Measurements from ENCODE around the gene KAT8. TPM values are rescaled to one million over a fixed set of nuclear protein-coding genes. Genes with fewer than 3 reads are reported as not detected.

The KAT8 gene
- total RNA-seq, 1 experiment from 2014 or later, result 44.9 TPM

- Histone ChIP-seq H3K9me2 (ENCODE audit: insufficient read depth) (no peaks in the 10 kb centered on the region), H3K36me3 (ENCODE audit: control insufficient read depth in 1 of 2, insufficient read depth in 2 of 2, low read length in 2 of 2) (peaks cover 0 to 11% of the 10 kb centered on the region in 2 experiments; a peak in 3 of 4 replicates), H3K4me2 (ENCODE audit: low read length) (no peak overlapping the region), H3K4me1 (ENCODE audit: control insufficient read depth in 1 of 2, insufficient read depth in 2 of 2, low read length in 2 of 2) (peaks cover 0 to 11% of the 10 kb centered on the region in 2 experiments; a peak in 1 of 4 replicates), H4K20me1 (ENCODE audit: insufficient read depth) (no peaks in the 10 kb centered on the region), H3K9ac (ENCODE audit: low read length) (no peak overlapping the region), H3K79me2 (ENCODE audit: insufficient read depth, low read length) (peaks cover 5% of the 10 kb centered on the region; the same call in 1 of the 2 replicates), H3K27ac (ENCODE audit: low read depth, low read length) (no peak overlapping the region), H3K9me3 (ENCODE audit: control insufficient read depth in 1 of 2, insufficient read depth in 1 of 2, low read depth in 1 of 2, low read length in 2 of 2) (no peaks in the 10 kb centered on the region), H3K4me3 (replicated peaks in 1 of 2; ENCODE audit: low read depth in 1 of 2, low read length in 2 of 2) (no peak overlapping the region), H2AFZ (ENCODE audit: low read depth, low read length, poor library complexity, severe bottlenecking) (no peak overlapping the region), H3K27me3 (ENCODE audit: insufficient read depth, low read length) (no peaks in the 10 kb centered on the region)
- DNase-seq (ENCODE audit: low read depth, low spot score) (no peak), ATAC-seq (no peak)
- no TSS peak for BruUV-seq (replicated peaks)
- ChIA-PET CTCF (no interaction called here), RAD21 (ENCODE audit: low non-redundant PET in 1 of 2, low total read pairs in 2 of 2, uncharacterized antibody in 2 of 2, unreplicated experiment in 2 of 2) (no interaction called here), POLR2A (no interaction called here)
- TF ChIP-seq ATF3 (IDR thresholded peaks at IDR 0.05) (no peak), ZNF274 (IDR thresholded peaks at IDR 0.05; ENCODE audit: low read depth, low read length) (no peak), FOSL1 (IDR thresholded peaks at IDR 0.05; ENCODE audit: low read depth) (no peak), CTCF (IDR thresholded peaks at IDR 0.05 in 2 of 3, conservative IDR thresholded peaks at IDR 0.05 in 1 of 3; ENCODE audit: borderline replicate concordance in 1 of 3, insufficient read depth in 1 of 3, low read depth in 2 of 3, low read length in 2 of 3) (no peak), TCF7L2 (IDR thresholded peaks at IDR 0.05; ENCODE audit: borderline replicate concordance, extremely low read depth, insufficient read depth, insufficient read length) (no peak), ZBTB33 (IDR thresholded peaks at IDR 0.05; ENCODE audit: extremely low read depth, insufficient replicate concordance, low read length) (no peak), CBX3 (IDR thresholded peaks at IDR 0.05; ENCODE audit: low read depth) (no peak), JUND (IDR thresholded peaks at IDR 0.05) (no peak), RAD21 (IDR thresholded peaks at IDR 0.05; ENCODE audit: low read depth) (no peak), EZH2phosphoT487 (IDR thresholded peaks at IDR 0.05; ENCODE audit: borderline replicate concordance) (no peak), YY1 (IDR thresholded peaks at IDR 0.05; ENCODE audit: extremely low read depth, insufficient replicate concordance, low read depth, low read length) (no peak), SIN3A (IDR thresholded peaks at IDR 0.05; ENCODE audit: low read depth) (no peak), ZFX (IDR thresholded peaks at IDR 0.05) (no peak), POLR2A (IDR thresholded peaks at IDR 0.05; ENCODE audit: borderline replicate concordance, extremely low read depth, insufficient read depth, insufficient read length) (no peak), EZH2 (IDR thresholded peaks at IDR 0.05) (no peak), ELF1 (IDR thresholded peaks at IDR 0.05; ENCODE audit: borderline replicate concordance, low read depth) (no peak)
- intact Hi-C loops (cut with micrococcal nuclease), result no loop called here
Observed at GRCh38 chr16:31085873-31086628, 31.4 kb upstream of the KAT8 start.
